HG03025 (cell line): ENCODE data around the gene CYGB.
"Not testable (repeated sequence)": the region's sequence is repeated elsewhere in the genome, so short reads cannot be mapped to it uniquely, and the experiment has no call there.

ENCODE experiments used
- ATAC-seq: cut with Tn5 transposase; IDR thresholded peaks from one replicate; pipeline ENCODE4 v1.9.1; 2021; ENCODE audit warnings: mild to moderate bottlenecking, moderate library complexity; ENCODE audit not compliant: unreplicated experiment, low FRiP score

The CYGB gene

GRCh38 chr17:76567634-76568432 is 30.3 kb upstream of the CYGB start:
- no peak for ATAC-seq

DNA sequence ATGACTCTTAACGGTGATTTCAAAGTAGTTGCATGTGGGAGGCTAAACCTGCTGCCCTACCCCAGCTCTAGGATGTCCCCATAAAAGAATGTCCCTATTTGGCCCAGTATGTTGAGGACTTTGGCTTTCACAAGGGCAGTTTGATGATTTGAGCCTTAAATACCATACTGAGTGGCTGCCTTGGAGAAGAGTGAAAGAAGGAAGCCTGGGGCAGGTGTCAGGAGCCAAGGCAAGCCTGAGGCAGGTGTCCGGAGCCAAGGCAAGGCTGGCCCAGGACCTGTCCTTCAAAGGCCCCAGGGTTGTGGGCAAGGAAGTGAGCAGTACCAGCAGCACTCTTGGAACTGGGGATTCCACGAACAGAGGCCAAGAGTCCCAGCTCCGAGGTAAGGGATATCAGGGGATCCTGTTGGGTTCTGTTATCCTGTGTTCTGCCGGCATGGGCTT is 29.5 kb upstream of the CYGB start:
- no peak for ATAC-seq

- ATAC-seq = no peak
Measured at GRCh38 chr17:76566613-76566943, 29.1 kb upstream of the CYGB start.

DNA sequence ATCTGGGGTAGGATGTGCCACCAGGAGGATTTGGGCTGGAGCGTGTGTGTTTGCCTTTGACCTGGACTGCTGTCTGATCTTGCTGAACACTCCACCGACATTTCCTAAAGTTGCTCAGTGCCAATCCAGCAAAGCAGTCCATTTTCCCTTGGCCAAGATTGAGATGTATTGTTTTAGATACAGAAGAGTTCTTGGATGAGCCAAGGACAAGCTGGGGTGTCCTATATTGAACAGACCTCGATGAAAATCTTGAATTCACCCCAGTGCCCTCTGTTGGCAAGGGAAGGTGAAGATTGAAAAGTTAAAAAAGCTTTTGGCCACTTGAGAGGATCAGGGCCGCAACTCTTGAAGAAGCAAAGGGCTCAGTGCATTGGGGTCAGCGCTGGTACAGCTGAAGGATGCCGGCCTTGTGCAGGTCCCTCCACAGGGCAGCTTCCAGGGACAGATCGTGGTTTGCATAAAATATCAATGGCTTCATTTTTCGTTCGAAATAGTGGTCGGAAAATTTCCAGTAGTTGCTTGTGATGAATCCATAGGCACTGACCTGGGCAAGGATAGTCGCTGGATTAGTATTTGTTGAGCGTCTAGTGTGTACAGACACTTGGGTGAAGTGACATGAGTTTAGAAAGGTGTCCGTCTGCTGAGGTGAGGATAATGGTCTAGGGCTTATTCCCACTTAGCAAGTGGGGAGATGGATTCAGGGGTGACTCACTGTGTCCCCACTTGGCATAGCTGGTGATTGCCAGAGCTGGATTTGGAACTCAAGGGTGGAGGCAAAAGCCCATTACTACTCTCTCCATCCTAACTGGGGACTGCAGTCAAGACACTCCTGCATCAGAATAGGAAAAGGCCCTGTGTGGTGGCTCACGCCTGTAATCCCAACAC is 28.5 kb upstream of the CYGB start:
- no peak for ATAC-seq

GRCh38 chr17:76564991-76565727 is 27.6 kb upstream of the CYGB start:
- not testable (repeated sequence) for ATAC-seq

DNA sequence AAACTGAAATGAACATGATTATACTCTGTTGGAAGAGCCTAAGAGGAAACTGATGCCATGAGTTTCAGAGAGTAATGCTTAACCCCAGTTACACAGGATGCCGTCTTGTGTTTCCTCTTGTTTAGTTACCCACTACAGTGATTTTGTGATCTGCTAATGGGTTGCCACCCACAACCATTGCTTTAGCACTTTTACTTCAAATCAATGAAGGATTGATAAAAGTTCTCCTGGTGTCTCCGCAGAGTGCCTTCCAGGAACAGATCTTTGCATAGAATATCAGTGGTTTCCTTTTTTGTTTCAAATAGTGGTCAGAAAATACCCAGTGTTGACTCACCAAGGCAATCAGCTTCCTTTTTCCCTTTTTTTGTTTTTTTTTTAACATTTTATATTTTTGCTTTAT is 25.9 kb upstream of the CYGB start:
- not testable (repeated sequence) for ATAC-seq

- no peak for ATAC-seq
Measured at GRCh38 chr17:76562734-76563148, 25.2 kb upstream of the CYGB start.

GRCh38 chr17:76561799-76562268 is 24.3 kb upstream of the CYGB start:
- ATAC-seq = no peak

DNA sequence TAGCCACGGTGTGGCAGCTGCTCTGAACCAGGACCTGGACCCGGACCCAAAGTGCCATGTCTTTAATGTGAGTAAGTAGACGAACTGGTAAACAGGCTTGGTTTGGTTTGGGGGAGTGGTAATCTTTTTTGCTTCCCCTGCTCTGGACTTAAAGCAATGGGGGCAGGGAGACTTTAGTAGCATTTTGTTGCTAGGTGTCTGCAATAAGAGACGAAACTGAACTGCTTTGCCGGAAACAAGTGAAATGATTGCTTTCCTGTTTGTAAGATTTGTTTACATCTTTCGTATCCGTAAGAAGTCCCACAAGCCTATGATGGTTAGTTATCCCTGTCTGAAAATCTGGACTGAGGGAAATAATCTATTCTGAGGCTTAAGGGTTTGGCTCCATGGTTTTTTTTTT is 23.8 kb upstream of the CYGB start:
- no peak for ATAC-seq

DNA sequence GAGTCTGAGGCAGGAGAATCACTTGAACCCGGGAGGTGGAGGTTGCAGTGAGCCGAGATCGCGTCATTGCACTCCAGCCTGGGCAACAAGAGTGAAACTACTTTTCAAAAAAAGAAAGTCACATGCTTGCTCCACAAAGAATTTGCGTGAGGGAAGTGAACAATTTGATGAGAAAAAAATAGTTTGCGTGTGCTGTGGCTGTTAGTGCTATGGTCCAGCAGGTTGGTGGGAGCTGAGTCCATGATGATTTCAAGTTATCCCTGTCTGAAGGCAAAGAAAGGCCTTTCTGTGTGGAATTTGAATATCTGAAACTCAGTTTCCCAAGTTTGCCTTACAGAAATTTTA is 23.3 kb upstream of the CYGB start:
- no peak for ATAC-seq

GRCh38 chr17:76560036-76560876 is 22.7 kb upstream of the CYGB start:
- no peak for ATAC-seq

DNA sequence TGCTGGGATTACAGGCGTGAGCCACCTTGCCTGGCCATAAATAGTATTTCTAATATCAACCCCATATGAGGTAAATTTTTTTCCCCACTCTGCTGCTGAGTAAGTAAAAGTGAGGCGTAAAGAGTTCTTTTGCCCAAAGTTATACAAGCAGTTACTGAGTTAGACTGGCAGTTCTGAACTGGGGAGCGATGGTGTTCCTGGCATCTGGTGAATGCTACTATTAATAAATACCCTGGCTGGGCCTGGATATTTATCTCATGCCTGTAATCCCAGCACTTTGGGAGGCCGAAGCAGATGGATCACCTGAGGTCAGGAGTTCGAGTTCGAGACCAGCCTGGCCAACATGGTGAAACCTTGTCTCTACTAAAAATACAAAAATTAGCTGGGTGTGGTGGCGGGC is 22.0 kb upstream of the CYGB start:
- not testable (repeated sequence) for ATAC-seq

DNA sequence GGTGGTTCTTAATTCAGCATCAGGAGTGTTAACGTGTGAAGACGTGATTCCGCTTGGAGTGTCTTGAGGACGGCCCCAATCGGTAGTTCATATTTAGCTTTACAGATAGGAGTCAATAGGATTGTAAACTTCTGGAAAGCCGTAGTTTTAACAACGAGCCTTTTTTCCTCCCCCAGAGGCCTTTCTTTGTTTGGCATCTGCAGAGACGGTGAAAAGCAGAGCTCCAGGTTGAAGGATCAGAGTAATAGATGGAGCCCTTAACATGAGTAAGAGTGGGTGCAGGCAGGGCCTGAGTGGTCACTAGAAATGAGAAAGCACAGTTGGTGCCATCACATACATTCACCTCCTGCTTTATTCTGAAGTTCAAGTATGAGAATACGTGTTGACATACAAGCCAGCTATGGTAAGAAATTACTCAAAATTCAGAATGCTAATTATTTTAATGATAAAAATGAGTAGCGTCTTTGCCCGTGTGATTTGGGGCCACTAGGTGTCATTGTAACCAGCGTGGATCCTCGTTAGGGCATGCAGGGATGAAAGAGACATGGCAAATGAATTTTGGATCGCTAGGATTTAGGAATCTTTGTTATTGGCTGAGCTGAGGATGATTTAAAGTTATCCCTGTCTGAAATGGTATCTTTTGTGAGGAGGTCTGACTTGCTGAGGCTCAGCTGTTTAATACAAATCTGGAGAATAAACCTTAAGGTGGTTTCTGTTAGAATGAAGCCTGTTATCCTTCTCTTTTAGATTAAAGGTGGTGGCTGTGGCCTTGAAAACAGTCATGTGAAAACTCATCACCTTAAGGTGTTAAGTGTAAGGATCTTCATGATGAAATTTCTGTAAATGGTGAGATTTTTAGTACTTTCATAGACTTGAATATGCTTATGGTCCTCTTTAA is 20.9 kb upstream of the CYGB start:
- ATAC-seq = no peak

GRCh38 chr17:76557368-76558197 is 20.1 kb upstream of the CYGB start:
- ATAC-seq = peak; percentile 71

GRCh38 chr17:76556765-76557367 is 19.4 kb upstream of the CYGB start:
- peak; percentile 9 for ATAC-seq

- no peak for ATAC-seq
Measured at GRCh38 chr17:76554131-76554530, 16.6 kb upstream of the CYGB start.

- ATAC-seq = no peak
Measured at GRCh38 chr17:76553178-76553908, 15.8 kb upstream of the CYGB start.
